Neural cell (in vitro differentiated cells): ENCODE measurements around the gene TPMT. TPM values are rescaled to one million over a fixed set of nuclear protein-coding genes. Genes with fewer than 3 reads are reported as not detected.

Source experiments
- H2AFZ ChIP-seq: fragments of 200-600, 300-800 bp; sonication (generic), shearing (Covaris generic); 2 replicates; pipeline ENCODE4 v1.6.0; 2014; ENCODE audit warnings: low read depth, mild to moderate bottlenecking, antibody characterized with exemption, low read length, moderate library complexity
- H3F3A ChIP-seq: fragments of 200-600 bp; shearing (Covaris generic); 2 replicates; pipeline ENCODE4 v1.6.1; 2016; ENCODE audit warnings: mild to moderate bottlenecking, moderate library complexity, mixed read lengths, antibody characterized with exemption, low read length; ENCODE audit not compliant: insufficient read depth, poor library complexity, severe bottlenecking
- H3K27ac ChIP-seq: fragments of 200-600, 300-800 bp; sonication (generic), shearing (Covaris generic); 2 replicates; pipeline ENCODE4 v1.5.1; 2014; ENCODE audit warnings: mild to moderate bottlenecking, low read length, moderate library complexity
- H3K27me3 ChIP-seq: fragments of 300-800, 200-600 bp; sonication (generic), shearing (Covaris generic); 2 replicates; pipeline ENCODE4 v1.6.0; 2014; ENCODE audit warnings: mild to moderate bottlenecking, low read depth, low read length, moderate library complexity; ENCODE audit not compliant: insufficient read depth
- H3K36me3 ChIP-seq: fragments of 300-800, 200-600 bp; sonication (generic), shearing (Covaris generic); 2 replicates; pipeline ENCODE4 v1.5.1; 2014; ENCODE audit warnings: mild to moderate bottlenecking, antibody characterized with exemption, low read length, moderate library complexity; ENCODE audit not compliant: insufficient read depth
- H3K4me2 ChIP-seq: fragments of 300-800, 200-600 bp; sonication (generic), shearing (Covaris generic); 2 replicates; pipeline ENCODE4 v1.6.0; 2014; ENCODE audit warnings: mild to moderate bottlenecking, low read length
- H3K4me3 ChIP-seq: fragments of 300-800, 200-600 bp; sonication (generic), shearing (Covaris generic); 2 replicates; pipeline ENCODE4 v1.5.1; 2014; ENCODE audit warnings: mild to moderate bottlenecking, low read length, moderate library complexity
- H3K79me2 ChIP-seq: fragments of 200-600 bp; shearing (Covaris generic); replicated peaks from 2 replicates; pipeline ENCODE4 v1.6.0; 2014; ENCODE audit warnings: mild to moderate bottlenecking, low read length, moderate library complexity; ENCODE audit not compliant: insufficient read depth
- H3K9ac ChIP-seq: fragments of 300-800, 200-600 bp; sonication (generic), shearing (Covaris generic); 2 replicates; pipeline ENCODE4 v1.6.1; 2016; ENCODE audit warnings: mild to moderate bottlenecking, low read length, mixed read lengths
- H3K9me2 ChIP-seq: fragments of 200-600 bp; shearing (Covaris generic); 2 replicates; pipeline ENCODE4 v1.6.1; 2016; ENCODE audit warnings: mild to moderate bottlenecking, low read length, mixed read lengths; ENCODE audit not compliant: insufficient read depth
- H3K9me3 ChIP-seq: fragments of 200-600, 300-800 bp; sonication (generic), shearing (Covaris generic); 2 replicates; pipeline ENCODE4 v1.6.1; 2016; ENCODE audit warnings: mild to moderate bottlenecking, mixed run types, low read length, moderate library complexity, mixed read lengths
- H4K20me1 ChIP-seq: fragments of 200-600 bp; shearing (Covaris generic); 2 replicates; pipeline ENCODE4 v1.6.1; 2016; ENCODE audit warnings: mild to moderate bottlenecking, mixed run types; ENCODE audit not compliant: insufficient read depth
- EP300 ChIP-seq: fragments of 450-650 bp; conservative IDR thresholded peaks from 2 replicates; pipeline ENCODE4 v1.6.1; 2014; ENCODE audit warnings: antibody characterized with exemption, mild to moderate bottlenecking, moderate library complexity; ENCODE audit not compliant: poor library complexity, severe bottlenecking
- EZH2 ChIP-seq: fragments of 200-600, 300-800 bp; shearing (Covaris generic), sonication (generic); IDR thresholded peaks from 2 replicates; pipeline ENCODE4 v1.6.1; 2014; ENCODE audit warnings: antibody characterized with exemption, low read length, borderline replicate concordance, mild to moderate bottlenecking; ENCODE audit not compliant: insufficient read depth, poor library complexity, severe bottlenecking
- MXI1 ChIP-seq: fragments of 450-650 bp; conservative IDR thresholded peaks from 2 replicates; pipeline ENCODE4 v1.6.1; 2014; ENCODE audit warnings: antibody characterized with exemption, mild to moderate bottlenecking; ENCODE audit not compliant: poor library complexity, severe bottlenecking
- POLR2AphosphoS5 ChIP-seq: IDR thresholded peaks from 2 replicates; pipeline ENCODE4 v1.6.1; 2012
- RAD21 ChIP-seq: fragments of 450-650 bp; conservative IDR thresholded peaks from 2 replicates; pipeline ENCODE4 v1.6.1; 2014; ENCODE audit warnings: antibody characterized with exemption, mild to moderate bottlenecking, moderate library complexity
- SMC3 ChIP-seq: fragments of 450-650 bp; conservative IDR thresholded peaks from 2 replicates; pipeline ENCODE4 v1.6.1; 2014; ENCODE audit warnings: antibody characterized with exemption, mild to moderate bottlenecking, moderate library complexity; ENCODE audit not compliant: poor library complexity
- TAF1 ChIP-seq: IDR thresholded peaks from 2 replicates; pipeline ENCODE4 v1.6.1; 2012; ENCODE audit warnings: low read depth
- polyA plus RNA-seq: library from polyadenylated mRNA; depleted of rRNA; stranded (reverse); fragments of >200 nt; gene quantifications from 2 replicates; pipeline ENCODE4 v1.2.3, GENCODE V29; 2014
- TF ChIP-seq, protein P1 (sequence below): IDR thresholded peaks from 2 replicates; pipeline ENCODE4 v1.6.1; 2012; ENCODE audit warnings: borderline replicate concordance
- TF ChIP-seq, protein P2 (sequence below): fragments of 450-650 bp; IDR thresholded peaks from 2 replicates; pipeline ENCODE4 v1.5.1; 2014; ENCODE audit warnings: antibody characterized with exemption, mild to moderate bottlenecking, moderate library complexity; ENCODE audit not compliant: poor library complexity, severe bottlenecking

The TPMT gene
- polyA plus RNA-seq, 1 donor from 2014 or later = 5.7 TPM

DNA sequence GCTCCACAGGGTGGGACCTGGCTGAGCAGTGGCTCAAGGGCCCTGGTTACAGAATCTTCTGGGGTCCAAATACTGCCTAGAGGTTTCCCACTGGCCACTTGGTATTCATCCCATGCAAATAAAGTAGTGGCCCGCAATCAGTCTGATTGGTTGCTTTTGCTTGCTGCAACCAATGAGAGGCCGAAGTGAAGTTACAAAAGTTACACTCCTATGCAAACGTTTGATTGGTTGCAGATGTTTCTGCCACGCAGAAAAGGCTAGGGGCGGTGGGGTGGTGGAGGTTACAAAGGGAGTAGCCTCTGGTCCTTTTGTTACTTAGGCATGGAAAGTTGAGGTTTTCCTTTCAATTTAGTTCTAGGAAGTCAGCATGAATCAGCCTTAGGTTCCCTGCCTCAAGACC, 28.8 kb downstream of the TPMT start:
- Histone ChIP-seq H3K4me2 (no peak overlapping the region), H3K27me3 (no peaks in the 10 kb centered on the region), H4K20me1 (no peaks in the 10 kb centered on the region), H3K4me3 (no peak overlapping the region), H3F3A (no peaks in the 10 kb centered on the region), H3K36me3 (no peaks in the 10 kb centered on the region), H3K79me2 (no peaks in the 10 kb centered on the region), H3K9ac (no peak overlapping the region), H3K9me2 (no peaks in the 10 kb centered on the region), H2AFZ (no peak overlapping the region), H3K27ac (no peak overlapping the region), H3K9me3 (no peaks in the 10 kb centered on the region)
- TF ChIP-seq MXI1 = no peak
- TF ChIP-seq EP300 = no peak
- TF ChIP-seq, protein P1, sequence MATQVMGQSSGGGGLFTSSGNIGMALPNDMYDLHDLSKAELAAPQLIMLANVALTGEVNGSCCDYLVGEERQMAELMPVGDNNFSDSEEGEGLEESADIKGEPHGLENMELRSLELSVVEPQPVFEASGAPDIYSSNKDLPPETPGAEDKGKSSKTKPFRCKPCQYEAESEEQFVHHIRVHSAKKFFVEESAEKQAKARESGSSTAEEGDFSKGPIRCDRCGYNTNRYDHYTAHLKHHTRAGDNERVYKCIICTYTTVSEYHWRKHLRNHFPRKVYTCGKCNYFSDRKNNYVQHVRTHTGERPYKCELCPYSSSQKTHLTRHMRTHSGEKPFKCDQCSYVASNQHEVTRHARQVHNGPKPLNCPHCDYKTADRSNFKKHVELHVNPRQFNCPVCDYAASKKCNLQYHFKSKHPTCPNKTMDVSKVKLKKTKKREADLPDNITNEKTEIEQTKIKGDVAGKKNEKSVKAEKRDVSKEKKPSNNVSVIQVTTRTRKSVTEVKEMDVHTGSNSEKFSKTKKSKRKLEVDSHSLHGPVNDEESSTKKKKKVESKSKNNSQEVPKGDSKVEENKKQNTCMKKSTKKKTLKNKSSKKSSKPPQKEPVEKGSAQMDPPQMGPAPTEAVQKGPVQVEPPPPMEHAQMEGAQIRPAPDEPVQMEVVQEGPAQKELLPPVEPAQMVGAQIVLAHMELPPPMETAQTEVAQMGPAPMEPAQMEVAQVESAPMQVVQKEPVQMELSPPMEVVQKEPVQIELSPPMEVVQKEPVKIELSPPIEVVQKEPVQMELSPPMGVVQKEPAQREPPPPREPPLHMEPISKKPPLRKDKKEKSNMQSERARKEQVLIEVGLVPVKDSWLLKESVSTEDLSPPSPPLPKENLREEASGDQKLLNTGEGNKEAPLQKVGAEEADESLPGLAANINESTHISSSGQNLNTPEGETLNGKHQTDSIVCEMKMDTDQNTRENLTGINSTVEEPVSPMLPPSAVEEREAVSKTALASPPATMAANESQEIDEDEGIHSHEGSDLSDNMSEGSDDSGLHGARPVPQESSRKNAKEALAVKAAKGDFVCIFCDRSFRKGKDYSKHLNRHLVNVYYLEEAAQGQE = no peak
- TF ChIP-seq, protein P2, sequence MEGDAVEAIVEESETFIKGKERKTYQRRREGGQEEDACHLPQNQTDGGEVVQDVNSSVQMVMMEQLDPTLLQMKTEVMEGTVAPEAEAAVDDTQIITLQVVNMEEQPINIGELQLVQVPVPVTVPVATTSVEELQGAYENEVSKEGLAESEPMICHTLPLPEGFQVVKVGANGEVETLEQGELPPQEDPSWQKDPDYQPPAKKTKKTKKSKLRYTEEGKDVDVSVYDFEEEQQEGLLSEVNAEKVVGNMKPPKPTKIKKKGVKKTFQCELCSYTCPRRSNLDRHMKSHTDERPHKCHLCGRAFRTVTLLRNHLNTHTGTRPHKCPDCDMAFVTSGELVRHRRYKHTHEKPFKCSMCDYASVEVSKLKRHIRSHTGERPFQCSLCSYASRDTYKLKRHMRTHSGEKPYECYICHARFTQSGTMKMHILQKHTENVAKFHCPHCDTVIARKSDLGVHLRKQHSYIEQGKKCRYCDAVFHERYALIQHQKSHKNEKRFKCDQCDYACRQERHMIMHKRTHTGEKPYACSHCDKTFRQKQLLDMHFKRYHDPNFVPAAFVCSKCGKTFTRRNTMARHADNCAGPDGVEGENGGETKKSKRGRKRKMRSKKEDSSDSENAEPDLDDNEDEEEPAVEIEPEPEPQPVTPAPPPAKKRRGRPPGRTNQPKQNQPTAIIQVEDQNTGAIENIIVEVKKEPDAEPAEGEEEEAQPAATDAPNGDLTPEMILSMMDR = no peak
- no peak for TF ChIP-seq POLR2AphosphoS5
- no peak for TF ChIP-seq RAD21
- no peak for TF ChIP-seq SMC3
- no peak for TF ChIP-seq EZH2
- TF ChIP-seq TAF1 = no peak

DNA sequence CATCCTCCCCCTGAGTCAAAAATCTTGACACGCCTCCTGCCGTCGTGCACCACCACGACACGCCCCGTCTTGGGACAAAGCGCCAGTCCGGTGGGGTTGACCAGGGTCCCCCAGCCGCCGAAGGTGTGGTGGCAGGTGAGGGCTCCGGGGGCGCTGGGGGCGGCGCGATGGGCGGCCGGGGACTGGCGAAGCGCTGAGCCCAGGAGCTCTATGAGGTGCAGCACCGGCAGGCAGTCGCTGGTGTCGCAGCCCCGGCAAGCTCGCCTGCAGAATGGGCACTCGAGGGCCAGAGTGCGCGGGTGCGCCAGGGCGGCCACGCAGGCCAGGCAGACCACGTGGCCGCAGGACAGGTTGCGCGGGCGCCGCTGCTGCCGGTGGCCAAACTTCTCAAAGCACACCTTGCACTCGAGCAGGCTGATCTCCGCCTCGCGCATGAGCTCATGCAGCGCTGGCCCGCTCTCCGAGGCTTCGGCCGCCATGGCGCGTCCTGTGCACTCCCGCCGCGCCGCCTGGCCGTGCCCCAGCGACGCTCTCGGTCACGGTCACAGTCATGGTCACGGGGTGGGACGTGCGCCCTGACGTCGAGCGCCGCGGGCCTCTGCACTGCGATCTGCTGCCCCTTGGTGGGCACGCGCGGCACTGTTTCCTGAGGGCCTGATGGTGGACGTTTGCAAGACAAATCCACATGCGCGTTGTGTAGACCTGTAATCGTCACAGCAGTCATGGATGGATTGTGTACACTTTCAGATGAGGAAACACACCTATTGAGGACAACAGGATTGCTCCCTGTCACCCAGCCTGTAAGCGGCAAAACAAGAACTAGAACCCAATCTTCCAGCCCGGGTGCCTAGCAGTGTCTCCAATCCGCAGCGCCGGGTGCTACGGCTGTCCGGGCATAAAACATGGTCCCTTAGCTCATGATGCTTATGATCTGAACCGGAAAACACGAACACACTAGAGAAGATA, 32.5 kb downstream of the TPMT start, which contains the start of gene NHLRC1:
Gene NHLRC1 (minus strand): TSS at position 550 of the 966 bp plus-strand sequence. CDS start 71 bp downstream, at position 479.
- Histone ChIP-seq H3K79me2 (no peaks in the 10 kb centered on the region), H3F3A (no peaks in the 10 kb centered on the region), H3K4me3 (peak within 1 kb of the TSS; percentile 63), H3K4me2 (no peak within 1 kb of the TSS), H3K27me3 (no peaks in the 10 kb centered on the region), H4K20me1 (no peaks in the 10 kb centered on the region), H3K9me2 (no peaks in the 10 kb centered on the region), H3K36me3 (no peaks in the 10 kb centered on the region), H3K27ac (no peak within 1 kb of the TSS), H2AFZ (no peak within 1 kb of the TSS), H3K9me3 (no peaks in the 10 kb centered on the region), H3K9ac (peak within 1 kb of the TSS; percentile 3)
- TF ChIP-seq TAF1 (no peak), SMC3 (peak; percentile 68), RAD21 (peak; percentile 66), MXI1 (peak; percentile 22), POLR2AphosphoS5 (no peak)
- TF ChIP-seq, protein P2 = peak; percentile 70
